GM12801 (cell line): ENCODE results near the gene PKHD1.

Source experiments
- TF ChIP-seq, protein P1 (sequence below): IDR thresholded peaks from one replicate; pipeline ENCODE4 v1.5.1; 2011; ENCODE audit warnings: control low read depth; ENCODE audit not compliant: insufficient read length; ENCODE audit errors: extremely low read depth

Gene PKHD1

DNA sequence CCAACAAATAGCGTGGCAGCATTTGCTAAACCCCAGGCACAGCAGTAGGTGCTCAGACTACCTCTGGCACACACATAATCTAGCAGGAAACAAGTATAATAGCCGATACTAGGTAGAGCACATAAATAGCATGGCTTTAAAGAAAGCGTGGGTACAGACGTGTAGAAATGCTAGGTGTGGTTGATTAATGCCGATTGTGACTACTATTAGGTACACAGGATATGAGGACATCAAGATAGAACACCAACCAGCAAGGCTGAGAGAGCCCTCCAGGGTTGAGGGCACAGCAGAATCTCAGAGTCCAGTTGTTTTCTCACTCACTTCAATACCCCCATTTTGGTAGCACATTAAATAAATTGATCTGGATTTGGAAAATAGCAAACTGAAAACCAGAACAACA lies 100.5 kb downstream of the PKHD1 start:
- TF ChIP-seq, protein P1, sequence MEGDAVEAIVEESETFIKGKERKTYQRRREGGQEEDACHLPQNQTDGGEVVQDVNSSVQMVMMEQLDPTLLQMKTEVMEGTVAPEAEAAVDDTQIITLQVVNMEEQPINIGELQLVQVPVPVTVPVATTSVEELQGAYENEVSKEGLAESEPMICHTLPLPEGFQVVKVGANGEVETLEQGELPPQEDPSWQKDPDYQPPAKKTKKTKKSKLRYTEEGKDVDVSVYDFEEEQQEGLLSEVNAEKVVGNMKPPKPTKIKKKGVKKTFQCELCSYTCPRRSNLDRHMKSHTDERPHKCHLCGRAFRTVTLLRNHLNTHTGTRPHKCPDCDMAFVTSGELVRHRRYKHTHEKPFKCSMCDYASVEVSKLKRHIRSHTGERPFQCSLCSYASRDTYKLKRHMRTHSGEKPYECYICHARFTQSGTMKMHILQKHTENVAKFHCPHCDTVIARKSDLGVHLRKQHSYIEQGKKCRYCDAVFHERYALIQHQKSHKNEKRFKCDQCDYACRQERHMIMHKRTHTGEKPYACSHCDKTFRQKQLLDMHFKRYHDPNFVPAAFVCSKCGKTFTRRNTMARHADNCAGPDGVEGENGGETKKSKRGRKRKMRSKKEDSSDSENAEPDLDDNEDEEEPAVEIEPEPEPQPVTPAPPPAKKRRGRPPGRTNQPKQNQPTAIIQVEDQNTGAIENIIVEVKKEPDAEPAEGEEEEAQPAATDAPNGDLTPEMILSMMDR, result no peak

DNA sequence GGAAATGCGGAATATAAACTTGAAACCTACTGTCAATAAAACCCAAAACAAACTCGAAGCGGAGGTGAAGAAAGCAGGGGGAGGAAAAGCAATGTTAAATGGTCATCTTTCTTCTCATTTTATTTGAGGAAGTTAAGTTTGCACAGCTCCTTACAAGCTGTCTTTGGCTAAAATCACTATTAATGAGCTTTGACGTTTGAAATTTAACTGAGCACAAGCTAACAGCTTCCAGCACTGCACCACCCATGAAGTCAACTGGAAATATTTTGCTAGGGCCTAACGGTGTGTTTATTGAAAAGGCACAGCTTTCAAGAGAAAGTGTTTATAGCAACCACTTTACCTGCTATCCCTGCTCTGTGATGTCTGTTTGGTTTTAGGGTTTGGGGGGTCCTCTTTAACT lies 103.8 kb downstream of the PKHD1 start:
- TF ChIP-seq, protein P1, result no peak

DNA sequence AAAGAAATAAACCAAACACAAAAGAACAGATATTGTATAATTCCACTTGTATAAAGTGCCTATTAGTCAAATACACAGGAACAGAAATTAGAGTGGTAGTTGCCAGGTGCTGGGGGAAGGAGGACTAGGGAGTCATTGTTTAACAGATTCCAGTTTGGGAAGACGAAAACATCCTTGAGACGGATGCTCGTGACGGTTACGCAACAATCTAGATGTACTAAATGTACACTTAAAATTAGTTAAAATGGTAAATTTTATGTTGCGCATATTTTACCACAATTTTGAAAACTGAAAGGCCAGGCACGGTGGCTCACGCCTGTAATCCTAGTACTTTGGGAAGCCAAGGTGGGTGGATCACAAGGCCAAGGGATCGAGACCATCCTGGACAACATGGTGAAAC lies 111.0 kb downstream of the PKHD1 start:
- TF ChIP-seq, protein P1, result no peak

DNA sequence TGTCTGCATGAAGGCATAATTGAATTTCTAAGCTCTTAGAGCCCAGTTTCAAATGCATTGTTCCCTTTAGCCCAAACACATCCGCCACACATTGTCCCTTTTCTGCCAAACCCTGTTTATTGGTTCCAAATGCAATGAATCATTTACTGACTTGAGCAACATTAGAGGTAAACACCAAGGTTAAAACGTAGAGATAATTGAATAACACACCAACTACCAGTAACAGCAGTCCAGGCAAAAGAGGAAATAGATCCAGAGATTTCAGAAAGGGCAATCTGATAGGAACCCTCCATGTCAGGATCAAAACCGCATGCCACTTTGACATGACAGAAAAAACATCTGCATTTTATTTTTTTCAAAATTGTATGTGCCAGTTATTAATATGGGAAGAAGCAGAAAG lies 114.8 kb downstream of the PKHD1 start:
- TF ChIP-seq, protein P1, result no peak

DNA sequence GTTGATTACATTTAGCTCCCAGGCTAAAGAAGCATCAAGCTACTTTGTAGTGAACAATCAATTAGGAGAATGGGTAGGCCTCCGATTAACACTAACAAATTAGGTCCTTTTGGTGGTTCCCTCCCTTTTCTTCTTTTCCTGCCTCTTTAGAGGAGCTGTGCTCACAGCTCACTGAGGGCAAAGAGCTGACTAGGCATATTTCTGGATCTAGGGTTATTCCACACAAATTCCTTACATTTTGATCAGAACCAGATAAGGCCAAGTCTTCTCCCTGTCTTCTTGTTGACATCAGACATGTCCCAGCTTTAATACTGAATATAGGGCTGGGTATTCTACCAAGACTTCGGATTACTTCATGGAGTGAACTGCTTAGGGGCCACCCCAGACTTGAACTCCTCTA lies 119.1 kb downstream of the PKHD1 start:
- TF ChIP-seq, protein P1, result no peak

DNA sequence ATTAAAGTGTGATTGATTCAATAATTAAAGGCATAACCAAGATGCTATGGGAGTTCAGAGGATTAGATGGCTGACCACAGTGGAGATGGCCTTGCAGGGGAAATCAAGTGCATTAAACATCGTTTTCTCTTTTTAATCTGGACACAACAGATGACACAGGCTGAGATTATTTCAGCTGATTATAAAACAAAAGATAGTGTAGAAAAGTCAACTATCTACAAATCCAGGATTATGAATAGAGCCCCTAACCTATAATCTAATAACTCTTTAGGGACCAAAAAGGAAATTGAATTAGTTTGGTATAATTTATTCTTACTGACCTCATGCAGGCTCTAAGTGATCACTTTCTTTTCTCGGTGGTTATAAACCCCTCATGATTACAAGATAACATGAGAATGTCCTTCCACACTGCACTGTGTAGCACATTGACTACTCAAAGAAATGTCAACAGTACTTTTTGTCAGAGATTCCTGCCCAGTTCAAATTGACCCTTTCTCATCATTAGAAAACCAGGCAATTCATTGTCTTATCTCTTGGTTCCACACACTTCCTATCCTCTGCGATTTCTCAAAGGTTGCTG lies 122.1 kb downstream of the PKHD1 start:
- TF ChIP-seq, protein P1, result no peak

DNA sequence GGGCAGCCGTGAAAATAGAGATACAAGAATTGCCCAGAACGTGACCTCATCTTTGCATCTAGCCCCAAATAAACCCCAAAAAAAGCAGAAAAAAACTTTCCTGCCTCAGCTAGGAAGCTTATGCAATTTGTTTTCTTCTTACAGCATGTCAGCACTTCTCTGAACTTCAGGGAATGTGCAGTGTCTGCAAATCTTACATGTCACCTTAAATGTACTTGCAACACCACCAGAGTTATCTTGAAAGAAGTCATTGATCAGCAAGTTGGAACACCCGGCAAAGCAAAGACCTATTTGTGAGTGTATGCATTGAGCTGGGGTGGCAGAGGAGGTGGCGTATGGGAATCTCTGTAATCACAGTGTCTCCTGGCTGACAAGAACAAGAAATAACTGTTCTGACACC lies 123.4 kb downstream of the PKHD1 start:
- TF ChIP-seq, protein P1, result no peak
